ENCODE measurements around the gene KCNJ13.
"Not testable (repeated sequence)": the region's sequence is repeated elsewhere in the genome, so short reads cannot be mapped to it uniquely, and the experiment has no call there.

KCNJ13 gene

GRCh38 chr2:232767866-232768265, 8.5 kb downstream of the KCNJ13 start:
- no peak for DNase-seq (ENCODE audit: low read depth)

- no peak for DNase-seq (ENCODE audit: low read depth)
Measured at GRCh38 chr2:232761301-232761907, 15.0 kb downstream of the KCNJ13 start.

GRCh38 chr2:232757905-232758304, 18.5 kb downstream of the KCNJ13 start:
- DNase-seq (ENCODE audit: low read depth) = no peak

- no peak for DNase-seq (ENCODE audit: low read depth)
Measured at GRCh38 chr2:232750135-232750671, 26.2 kb downstream of the KCNJ13 start.

- DNase-seq (ENCODE audit: low read depth) = no peak
Measured at GRCh38 chr2:232749331-232749730, 27.0 kb downstream of the KCNJ13 start.

GRCh38 chr2:232748038-232748437, 28.3 kb downstream of the KCNJ13 start:
- no peak for DNase-seq (ENCODE audit: low read depth)

GRCh38 chr2:232744963-232745362, 31.4 kb downstream of the KCNJ13 start:
- DNase-seq (ENCODE audit: low read depth) = no peak

GRCh38 chr2:232741972-232742371, 34.4 kb downstream of the KCNJ13 start:
- DNase-seq (ENCODE audit: low read depth) = no peak

- no peak for DNase-seq (ENCODE audit: low read depth)
Measured at GRCh38 chr2:232741294-232741693, 35.1 kb downstream of the KCNJ13 start.

- DNase-seq (ENCODE audit: low read depth) = no peak
Measured at GRCh38 chr2:232731470-232731869, 44.9 kb downstream of the KCNJ13 start.

GRCh38 chr2:232728785-232729184, 47.6 kb downstream of the KCNJ13 start:
- DNase-seq (ENCODE audit: low read depth) = no peak

GRCh38 chr2:232723027-232723426, 53.3 kb downstream of the KCNJ13 start:
- DNase-seq (ENCODE audit: low read depth) = no peak

- DNase-seq (ENCODE audit: low read depth) = no peak
Measured at GRCh38 chr2:232721882-232722281, 54.5 kb downstream of the KCNJ13 start.

GRCh38 chr2:232721261-232721660, 55.1 kb downstream of the KCNJ13 start:
- no peak for DNase-seq (ENCODE audit: low read depth)

- DNase-seq (ENCODE audit: low read depth) = not testable (repeated sequence)
Measured at GRCh38 chr2:232720056-232720455, 56.3 kb downstream of the KCNJ13 start.
